GM21825 (cell line): ENCODE results near the gene COL23A1.

Experiments used
- ATAC-seq: cut with Tn5 transposase; IDR thresholded peaks from one replicate; pipeline ENCODE4 v1.9.1; 2021; ENCODE audit warnings: mild to moderate bottlenecking, moderate library complexity; ENCODE audit not compliant: unreplicated experiment

COL23A1 gene

GRCh38 chr5:178352035-178352349, 238.2 kb downstream of the COL23A1 start:
- ATAC-seq, result no peak

- no peak for ATAC-seq
Observed at GRCh38 chr5:178351221-178352034, 238.8 kb downstream of the COL23A1 start.

- ATAC-seq, result no peak
Observed at GRCh38 chr5:178350361-178351220, 239.6 kb downstream of the COL23A1 start.

- no peak for ATAC-seq
Observed at GRCh38 chr5:178349625-178350353, 240.4 kb downstream of the COL23A1 start.

GRCh38 chr5:178349075-178349511, 241.1 kb downstream of the COL23A1 start:
- no peak for ATAC-seq

- ATAC-seq, result no peak
Observed at GRCh38 chr5:178348356-178349074, 241.7 kb downstream of the COL23A1 start.

GRCh38 chr5:178347956-178348355, 242.2 kb downstream of the COL23A1 start:
- ATAC-seq, result no peak

GRCh38 chr5:178346607-178347334, 243.4 kb downstream of the COL23A1 start:
- no peak for ATAC-seq

- ATAC-seq, result no peak
Observed at GRCh38 chr5:178343306-178343705, 246.9 kb downstream of the COL23A1 start.

GRCh38 chr5:178341851-178342140, 248.4 kb downstream of the COL23A1 start:
- no peak for ATAC-seq

- no peak for ATAC-seq
Observed at GRCh38 chr5:178341091-178341850, 248.9 kb downstream of the COL23A1 start.

GRCh38 chr5:178340637-178341036, 249.6 kb downstream of the COL23A1 start:
- no peak for ATAC-seq

- no peak for ATAC-seq
Observed at GRCh38 chr5:178340187-178340586, 250.0 kb downstream of the COL23A1 start.

- no peak for ATAC-seq
Observed at GRCh38 chr5:178339272-178339671, 250.9 kb downstream of the COL23A1 start.

GRCh38 chr5:178338750-178339144, 251.4 kb downstream of the COL23A1 start:
- ATAC-seq, result no peak

- no peak for ATAC-seq
Observed at GRCh38 chr5:178338126-178338749, 252.0 kb downstream of the COL23A1 start.

- no peak for ATAC-seq
Observed at GRCh38 chr5:178337334-178337741, 252.9 kb downstream of the COL23A1 start.

GRCh38 chr5:178336889-178337288, 253.3 kb downstream of the COL23A1 start:
- ATAC-seq, result no peak
